IPS-NIHi11 (cell line): ENCODE measurements around the gene SACM1L.

Source experiments
- DNase-seq: peaks from one replicate; pipeline ENCODE4 v3.0.0; 2012; ENCODE audit warnings: mixed read lengths, low spot score

The SACM1L gene

DNA sequence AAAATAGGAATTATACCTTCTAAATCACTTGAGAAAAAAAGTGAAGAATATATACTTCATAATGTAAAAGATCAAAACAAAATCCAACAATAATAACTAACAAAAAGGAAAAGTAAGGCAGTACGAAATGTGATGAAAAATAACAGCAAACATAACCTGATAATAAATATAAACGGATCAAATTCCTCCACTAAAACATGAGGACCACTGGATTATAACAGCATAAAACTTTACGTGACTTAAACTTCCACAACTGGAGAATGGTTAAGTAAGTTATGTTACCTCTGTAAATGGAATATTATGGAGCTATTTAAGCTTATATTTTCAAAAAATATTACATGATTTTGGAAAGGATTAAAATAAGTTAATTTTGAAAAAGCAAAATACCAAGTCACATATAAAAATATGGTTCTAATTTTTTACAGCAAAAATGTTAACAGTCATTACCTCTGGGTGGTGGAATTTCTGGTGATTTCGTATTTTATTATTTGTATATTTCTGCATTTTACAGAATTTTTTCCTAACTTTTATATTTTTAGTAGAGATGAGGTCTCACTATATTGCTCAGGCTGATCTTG, 100.1 kb downstream of the SACM1L start:
- DNase-seq: no peak

DNA sequence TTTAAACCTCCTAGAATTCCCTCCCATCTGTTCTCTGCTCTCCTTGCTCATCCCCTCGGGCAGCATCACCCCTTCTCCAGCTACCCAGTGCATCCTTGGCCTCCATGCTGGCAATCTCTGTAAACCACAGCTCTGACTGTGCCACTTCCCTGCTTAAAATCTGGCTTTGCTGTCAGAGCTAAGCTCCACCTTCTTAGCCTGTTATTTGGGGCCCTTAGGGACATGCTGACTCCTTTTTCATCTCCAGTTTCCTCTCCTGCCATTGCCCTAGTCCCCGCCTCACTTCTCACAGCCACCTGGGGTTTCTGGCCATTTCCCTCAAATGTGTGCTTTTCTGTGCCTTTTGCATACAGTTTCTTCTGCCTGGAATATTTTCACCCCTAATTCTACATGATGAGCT, 101.4 kb downstream of the SACM1L start:
- no peak for DNase-seq

DNA sequence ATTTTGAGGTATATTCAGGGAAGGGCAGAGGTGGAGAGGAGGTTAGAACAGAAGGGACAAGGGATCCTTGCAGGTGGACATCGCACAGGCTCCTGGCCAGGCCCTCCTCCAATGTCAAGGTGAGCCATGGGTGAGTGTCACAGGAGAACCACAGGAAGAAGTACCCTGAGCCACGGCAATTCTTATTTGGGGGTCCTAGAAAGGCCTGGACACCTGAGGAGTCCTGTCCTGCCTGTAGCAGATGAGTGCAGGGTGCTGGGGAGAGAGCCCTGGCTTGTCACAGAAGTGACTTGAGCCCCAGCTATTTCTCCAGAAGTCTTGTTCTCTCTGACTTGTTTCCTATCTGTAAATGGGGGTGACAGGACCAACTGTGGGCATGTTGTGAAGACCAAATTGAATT, 102.8 kb downstream of the SACM1L start:
- DNase-seq: no peak

DNA sequence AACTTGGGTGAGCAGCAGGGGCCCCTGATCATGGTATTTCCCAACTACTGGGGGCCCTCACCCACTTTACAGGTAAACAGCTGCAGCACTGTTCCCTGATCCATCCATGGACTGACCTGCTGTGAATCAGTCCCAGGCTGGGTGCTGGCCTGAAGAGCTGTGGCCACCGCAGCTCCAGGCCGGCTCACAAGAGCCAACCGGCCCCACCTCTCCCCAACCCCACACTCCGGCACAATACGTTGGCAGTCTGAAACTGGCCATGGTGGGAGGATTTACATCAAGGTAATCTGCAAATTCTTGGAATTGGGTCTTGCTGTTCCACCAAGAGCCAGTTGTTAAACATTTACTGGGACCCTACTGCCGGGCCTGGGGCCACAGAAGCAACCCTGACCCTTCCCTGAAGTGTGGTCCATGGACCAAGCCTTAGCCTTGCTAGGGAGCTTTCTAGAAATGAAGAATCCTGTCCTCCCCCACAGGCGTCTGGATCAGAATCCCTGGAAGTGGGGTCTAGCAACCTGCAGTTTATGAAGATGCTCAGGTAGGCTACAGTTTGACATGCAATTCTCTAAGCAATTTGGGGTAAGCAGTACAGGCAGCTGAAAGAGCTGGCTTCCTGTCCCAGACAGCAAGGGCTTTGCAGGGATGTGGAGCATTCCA, 103.4 kb downstream of the SACM1L start:
- no peak for DNase-seq

DNA sequence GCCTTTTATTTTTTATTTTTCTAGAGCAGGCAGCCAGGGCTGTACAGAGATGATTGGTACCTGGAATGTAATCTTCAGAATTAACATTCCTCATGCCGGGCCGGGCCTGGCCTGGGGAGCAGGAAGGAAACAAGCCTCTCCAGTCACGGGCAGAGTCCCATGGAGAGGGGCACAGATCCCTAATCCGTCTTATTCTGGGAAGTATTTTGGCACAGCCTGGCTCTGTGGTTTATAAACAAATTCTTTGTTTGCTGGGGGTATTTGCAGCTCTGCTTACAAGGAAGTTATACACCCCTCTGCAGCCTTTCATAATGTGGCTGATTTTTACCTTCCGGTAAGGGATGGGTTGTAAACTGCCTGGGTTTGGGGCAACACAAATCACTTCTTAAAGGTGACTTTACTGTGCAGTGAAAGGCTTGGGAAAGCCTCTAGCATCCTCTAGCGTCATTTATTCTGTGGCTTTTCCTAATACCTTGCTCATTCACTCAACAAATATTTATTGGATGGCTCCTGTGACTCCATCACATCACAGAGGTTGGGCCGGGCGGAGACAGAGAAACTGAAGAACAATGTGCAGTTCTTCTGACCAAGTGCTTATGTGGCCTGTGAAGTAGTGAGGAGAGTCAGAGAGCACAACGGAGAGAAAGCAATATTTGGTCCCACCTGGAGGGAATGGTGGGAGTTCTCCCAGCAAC, 104.4 kb downstream of the SACM1L start:
- no peak for DNase-seq

DNA sequence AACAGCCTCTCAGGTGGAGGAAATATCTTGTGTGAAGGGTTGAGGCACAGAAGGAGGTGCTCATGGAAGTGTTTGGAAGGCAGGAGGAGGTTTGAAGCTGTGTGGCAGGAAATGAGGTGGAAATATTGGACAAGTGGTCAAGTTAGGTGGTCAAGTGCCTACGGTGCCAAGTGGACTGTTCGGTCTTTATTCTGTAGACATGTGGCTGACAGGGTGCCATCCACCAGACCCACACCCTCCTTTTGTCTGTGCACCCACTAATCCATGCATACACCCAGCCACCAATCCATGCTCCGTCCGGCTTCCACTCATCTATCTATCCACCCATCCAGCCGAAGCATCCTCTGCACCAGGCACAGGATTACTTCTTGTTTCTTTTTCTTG, 105.0 kb downstream of the SACM1L start:
- no peak for DNase-seq

DNA sequence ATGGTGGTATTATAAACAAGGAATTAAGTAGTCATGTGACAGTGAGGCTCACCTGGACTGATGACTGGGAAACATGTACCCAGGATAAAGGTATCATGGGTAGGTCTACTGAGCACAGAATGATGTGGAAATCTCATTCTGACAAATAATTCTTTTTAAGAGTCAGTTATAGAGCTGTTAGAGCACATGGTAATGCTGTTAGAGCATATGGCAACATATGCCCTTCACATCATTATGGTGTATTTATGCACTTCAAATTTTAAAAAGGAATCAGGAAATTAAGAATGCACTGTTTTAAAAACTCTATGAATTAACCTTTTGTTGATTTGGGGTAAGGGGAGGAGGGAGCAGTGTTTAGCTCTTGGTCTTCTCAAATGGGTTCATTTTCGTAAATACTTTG, 105.5 kb downstream of the SACM1L start:
- DNase-seq: no peak
